NCI-H345 (cell line): ENCODE results near the gene ADD2.
"Not testable (repeated sequence)": the region's sequence is repeated elsewhere in the genome, so short reads cannot be mapped to it uniquely, and the experiment has no call there.

ENCODE experiments used
- DNase-seq: peaks from one replicate; lab custom pipeline; 2025; lab: John Stamatoyannopoulos, UW

The ADD2 gene

GRCh38 chr2:70748002-70748784 lies 19.8 kb downstream of the ADD2 start:
- DNase-seq, result no peak

- no peak for DNase-seq
Observed at GRCh38 chr2:70747284-70747683, 20.7 kb downstream of the ADD2 start.

GRCh38 chr2:70746094-70746974 lies 21.7 kb downstream of the ADD2 start:
- no peak for DNase-seq

- no peak for DNase-seq
Observed at GRCh38 chr2:70745276-70745825, 22.6 kb downstream of the ADD2 start.

- no peak for DNase-seq
Observed at GRCh38 chr2:70744397-70744796, 23.6 kb downstream of the ADD2 start.

GRCh38 chr2:70743677-70744076 lies 24.3 kb downstream of the ADD2 start:
- DNase-seq, result no peak

GRCh38 chr2:70743068-70743467 lies 24.9 kb downstream of the ADD2 start:
- no peak for DNase-seq

GRCh38 chr2:70739492-70739891 lies 28.5 kb downstream of the ADD2 start:
- DNase-seq, result not testable (repeated sequence)

GRCh38 chr2:70738159-70738558 lies 29.8 kb downstream of the ADD2 start:
- no peak for DNase-seq

GRCh38 chr2:70735071-70735470 lies 32.9 kb downstream of the ADD2 start:
- no peak for DNase-seq

- DNase-seq, result no peak
Observed at GRCh38 chr2:70733646-70734180, 34.3 kb downstream of the ADD2 start.

GRCh38 chr2:70732766-70733645 lies 35.0 kb downstream of the ADD2 start:
- no peak for DNase-seq

- no peak for DNase-seq
Observed at GRCh38 chr2:70730730-70731129, 37.3 kb downstream of the ADD2 start.

GRCh38 chr2:70729647-70730046 lies 38.4 kb downstream of the ADD2 start:
- DNase-seq, result no peak

GRCh38 chr2:70728128-70728527 lies 39.9 kb downstream of the ADD2 start:
- no peak for DNase-seq

- DNase-seq, result no peak
Observed at GRCh38 chr2:70726947-70727725, 40.9 kb downstream of the ADD2 start.

- DNase-seq, result no peak
Observed at GRCh38 chr2:70725505-70725904, 42.5 kb downstream of the ADD2 start.

- no peak for DNase-seq
Observed at GRCh38 chr2:70724366-70724765, 43.6 kb downstream of the ADD2 start.

- DNase-seq, result no peak
Observed at GRCh38 chr2:70723286-70723885, 44.6 kb downstream of the ADD2 start.

- DNase-seq, result no peak
Observed at GRCh38 chr2:70720124-70720523, 47.9 kb downstream of the ADD2 start.
